ENCODE data around the gene ITGBL1.

The ITGBL1 gene

GRCh38 chr13:101492251-101492910 lies 39.9 kb downstream of the ITGBL1 start:
- no peak for DNase-seq
- intact Hi-C loops (cut with DNase I), result no loop called here

GRCh38 chr13:101493541-101493940 lies 41.1 kb downstream of the ITGBL1 start:
- intact Hi-C loops (cut with DNase I), result no loop called here
- DNase-seq, result no peak

- intact Hi-C loops (cut with DNase I), result no loop called here
- no peak for DNase-seq
These were observed 46.9 kb downstream of the ITGBL1 start for GRCh38 chr13:101499406-101499805.

GRCh38 chr13:101502618-101503017 lies 50.1 kb downstream of the ITGBL1 start:
- intact Hi-C loops (cut with DNase I), result no loop called here
- DNase-seq, result no peak

- DNase-seq, result no peak
These were observed 58.7 kb downstream of the ITGBL1 start for GRCh38 chr13:101511161-101511560.

GRCh38 chr13:101511766-101512165 lies 59.3 kb downstream of the ITGBL1 start:
- intact Hi-C loops (cut with DNase I), result loop anchor here (10.0 kb wide), 1 partner anchor 243 kb away; no protein-coding TSS in a partner anchor

More at GRCh38 chr13:101511161-101511560, 58.7 kb downstream of the ITGBL1 start:
- intact Hi-C loops (cut with DNase I), result loop anchor here (10.0 kb wide), 1 partner anchor 244 kb away; no protein-coding TSS in a partner anchor

GRCh38 chr13:101512650-101513049 lies 60.2 kb downstream of the ITGBL1 start:
- DNase-seq, result peak in 1 of 42 donors; percentile 5

More at GRCh38 chr13:101511766-101512165, 59.3 kb downstream of the ITGBL1 start:
- no peak for DNase-seq

GRCh38 chr13:101514100-101514499 lies 61.6 kb downstream of the ITGBL1 start:
- intact Hi-C loops (cut with DNase I), result loop anchor here (10.0 kb wide), 1 partner anchor 241 kb away; no protein-coding TSS in a partner anchor
- DNase-seq, result no peak

More at GRCh38 chr13:101512650-101513049, 60.2 kb downstream of the ITGBL1 start:
- intact Hi-C loops (cut with DNase I), result loop anchor here (10.0 kb wide), 1 partner anchor 242 kb away; no protein-coding TSS in a partner anchor

- intact Hi-C loops (cut with DNase I), result loop anchor here (10.0 kb wide), 1 partner anchor 240 kb away; no protein-coding TSS in a partner anchor
- peak in 15 of 42 donors; percentile 12 to 79 (median 48) for DNase-seq
These were observed 62.3 kb downstream of the ITGBL1 start for GRCh38 chr13:101514695-101515275.

- DNase-seq, result no peak
- intact Hi-C loops (cut with DNase I), result loop anchor here (10.0 kb wide), 1 partner anchor 239 kb away; no protein-coding TSS in a partner anchor
These were observed 63.0 kb downstream of the ITGBL1 start for GRCh38 chr13:101515504-101515903.

- intact Hi-C loops (cut with DNase I), result loop anchor here (10.0 kb wide), 1 partner anchor 239 kb away; no protein-coding TSS in a partner anchor
- no peak for DNase-seq
These were observed 63.8 kb downstream of the ITGBL1 start for GRCh38 chr13:101516262-101516661.

- no peak for DNase-seq
- intact Hi-C loops (cut with DNase I), result no loop called here
These were observed 68.2 kb downstream of the ITGBL1 start for GRCh38 chr13:101520672-101521071.

- DNase-seq, result no peak
- intact Hi-C loops (cut with DNase I), result no loop called here
These were observed 68.9 kb downstream of the ITGBL1 start for GRCh38 chr13:101521371-101521770.

GRCh38 chr13:101522607-101523006 lies 70.1 kb downstream of the ITGBL1 start:
- peak in 9 of 42 donors; percentile 6 to 56 (median 19) for DNase-seq
- intact Hi-C loops (cut with DNase I), result no loop called here

GRCh38 chr13:101523154-101524131 lies 71.0 kb downstream of the ITGBL1 start:
- intact Hi-C loops (cut with DNase I), result no loop called here

GRCh38 chr13:101527130-101527529 lies 74.7 kb downstream of the ITGBL1 start:
- intact Hi-C loops (cut with DNase I), result no loop called here
- DNase-seq, result no peak

More at GRCh38 chr13:101523154-101524131, 71.0 kb downstream of the ITGBL1 start:
- peak in 6 of 42 donors; percentile 5 to 52 (median 12) for DNase-seq

GRCh38 chr13:101529422-101529821 lies 76.9 kb downstream of the ITGBL1 start:
- DNase-seq, result peak in 30 of 42 donors; percentile 12 to 68 (median 35)
- intact Hi-C loops (cut with DNase I), result no loop called here

- DNase-seq, result no peak
- intact Hi-C loops (cut with DNase I), result no loop called here
These were observed 77.8 kb downstream of the ITGBL1 start for GRCh38 chr13:101530293-101530692.

GRCh38 chr13:101535192-101535746 lies 82.8 kb downstream of the ITGBL1 start:
- intact Hi-C loops (cut with DNase I), result no loop called here
- no peak for DNase-seq

All from head of caudate nucleus (tissue), 42 donors.